Activated CD4-positive, alpha-beta T cell treated with anti-CD3 and anti-CD28 coated beads, Interleukin-2, amount 10 ng/mL, durations not matched to agents 7 days and 5 days (primary cell): ENCODE measurements around the gene PMF1. TPM values are rescaled to one million over a fixed set of nuclear protein-coding genes. Genes with fewer than 3 reads are reported as not detected.
"Not testable (repeated sequence)": the region's sequence is repeated elsewhere in the genome, so short reads cannot be mapped to it uniquely, and the experiment has no call there.

Source experiments
- CTCF ChIA-PET: fragments of 350-600 bp; sonication (Branson Sonifier 250); formaldehyde crosslinking; loops from one replicate; lab custom pipeline; 2021; ENCODE audit warnings: antibody characterized with exemption; lab: Charles Lee
- POLR2A ChIA-PET: fragments of 350-600 bp; sonication (Branson Sonifier 250); formaldehyde crosslinking; loops from one replicate; lab custom pipeline; 2021; ENCODE audit warnings: antibody characterized with exemption; lab: Charles Lee
- DNase-seq: peaks from one replicate; pipeline ENCODE4 v3.0.0-alpha.2; 2020
- H3K27ac Mint-ChIP-seq: one replicate; pipeline ENCODE4 v1.8.0; 2021; ENCODE audit warnings: mild to moderate bottlenecking, moderate library complexity, mixed read lengths
- H3K27me3 Mint-ChIP-seq: one replicate; pipeline ENCODE4 v1.8.0; 2021; ENCODE audit warnings: mixed read lengths
- H3K36me3 Mint-ChIP-seq: one replicate; pipeline ENCODE4 v1.8.0; 2021; ENCODE audit warnings: low read depth, mixed read lengths
- H3K4me1 Mint-ChIP-seq: one replicate; pipeline ENCODE4 v1.8.0; 2021; ENCODE audit warnings: mixed read lengths
- H3K4me3 Mint-ChIP-seq: one replicate; pipeline ENCODE4 v1.8.0; 2021; ENCODE audit warnings: mild to moderate bottlenecking, moderate library complexity, mixed read lengths
- H3K9me3 Mint-ChIP-seq: one replicate; pipeline ENCODE4 v1.8.0; 2021; ENCODE audit warnings: mixed read lengths
- total RNA-seq, 2 experiments: library from RNA; stranded (reverse); gene quantifications; one replicate each; pipeline ENCODE4 v1.2.3, GENCODE V29; 2021

The PMF1 gene
- total RNA-seq, 2 experiments from 2014 or later, result 72.8 to 73.4 TPM

GRCh38 chr1:156203331-156203730 is 9.5 kb upstream of the PMF1 start:
- peaks cover 31% of the 10 kb centered on the region for H3K4me1 Mint-ChIP-seq
- H3K27me3 Mint-ChIP-seq, result no peaks in the 10 kb centered on the region
- peaks cover 40% of the 10 kb centered on the region for H3K36me3 Mint-ChIP-seq
- H3K4me3 Mint-ChIP-seq, result no peak overlapping the region
- ChIA-PET POLR2A (interaction anchor here (0.6 kb wide), 1 partner anchor 39 kb away, joined by 3 read pairs; no protein-coding TSS in a partner anchor), CTCF (interaction anchor here (0.6 kb wide), 1 partner anchor 95 kb away, joined by 3 read pairs; no protein-coding TSS in a partner anchor)
- H3K9me3 Mint-ChIP-seq, result no peaks in the 10 kb centered on the region
- H3K27ac Mint-ChIP-seq, result no peak overlapping the region
- DNase-seq, result no peak

GRCh38 chr1:156204686-156205085 is 8.1 kb upstream of the PMF1 start:
- POLR2A ChIA-PET, result no interaction called here
- CTCF ChIA-PET, result interaction anchor here (0.6 kb wide), 1 partner anchor 39 kb away, joined by 4 read pairs; no protein-coding TSS in a partner anchor
- Mint-ChIP-seq H3K27ac (no peak overlapping the region), H3K36me3 (peaks cover 40% of the 10 kb centered on the region), H3K4me3 (no peak overlapping the region), H3K4me1 (peaks cover 23% of the 10 kb centered on the region), H3K9me3 (no peaks in the 10 kb centered on the region), H3K27me3 (no peaks in the 10 kb centered on the region)
- DNase-seq, result no peak

- peak overlapping the region; percentile 98 for H3K27ac Mint-ChIP-seq
- no peak for DNase-seq
- POLR2A ChIA-PET, result no interaction called here
- CTCF ChIA-PET, result interaction anchor here (0.9 to 6.9 kb wide), 4 partner anchors 14 to 18 kb away, joined by 3 to 30 read pairs (median 4); no protein-coding TSS in a partner anchor
- H3K4me3 Mint-ChIP-seq, result no peak overlapping the region
- H3K4me1 Mint-ChIP-seq, result peaks cover 38% of the 10 kb centered on the region
- no peaks in the 10 kb centered on the region for H3K9me3 Mint-ChIP-seq
- H3K36me3 Mint-ChIP-seq, result peaks cover 62% of the 10 kb centered on the region
- no peaks in the 10 kb centered on the region for H3K27me3 Mint-ChIP-seq
These were observed 1.6 kb upstream of the PMF1 start for GRCh38 chr1:156211243-156211642.

GRCh38 chr1:156212130-156212529 is 677 bp upstream of the PMF1 start:
- H3K4me1 Mint-ChIP-seq, result peaks cover 41% of the 10 kb centered on the region
- peaks cover 63% of the 10 kb centered on the region for H3K36me3 Mint-ChIP-seq
- ChIA-PET CTCF (interaction anchor here (1.3 to 6.9 kb wide), 6 partner anchors 9 to 67 kb away, joined by 5 to 30 read pairs (median 6); partner anchors contain the start of gene SLC25A44), POLR2A (interaction anchor here (0.6 to 1.4 kb wide), 4 partner anchors 10 to 15 kb away, joined by 3 to 8 read pairs (median 4); no protein-coding TSS in a partner anchor)
- H3K4me3 Mint-ChIP-seq, result peak overlapping the region; percentile 90
- no peak for DNase-seq
- H3K9me3 Mint-ChIP-seq, result no peaks in the 10 kb centered on the region
- H3K27ac Mint-ChIP-seq, result peak overlapping the region; percentile 98
- no peaks in the 10 kb centered on the region for H3K27me3 Mint-ChIP-seq

GRCh38 chr1:156213644-156213966 is 798 bp downstream of the PMF1 start:
- ChIA-PET POLR2A (interaction anchor here (1.0 to 1.4 kb wide), 4 partner anchors 8 to 59 kb away, joined by 3 to 8 read pairs (median 6); partner anchors contain the start of gene SLC25A44), CTCF (interaction anchor here (1.3 to 6.9 kb wide), 7 partner anchors 12 to 68 kb away, joined by 4 to 30 read pairs (median 6); partner anchors contain the start of gene SLC25A44)
- H3K4me3 Mint-ChIP-seq, result peak overlapping the region; percentile 90
- H3K9me3 Mint-ChIP-seq, result no peaks in the 10 kb centered on the region
- H3K4me1 Mint-ChIP-seq, result peaks cover 52% of the 10 kb centered on the region
- H3K27ac Mint-ChIP-seq, result peak overlapping the region; percentile 98
- H3K36me3 Mint-ChIP-seq, result peaks cover 61% of the 10 kb centered on the region
- DNase-seq, result no peak
- H3K27me3 Mint-ChIP-seq, result no peaks in the 10 kb centered on the region

GRCh38 chr1:156214024-156214748 is 1.4 kb downstream of the PMF1 start:
- DNase-seq, result no peak
- Mint-ChIP-seq H3K4me1 (peaks cover 51% of the 10 kb centered on the region), H3K4me3 (peak overlapping the region; percentile 90), H3K36me3 (peaks cover 57% of the 10 kb centered on the region), H3K27me3 (no peaks in the 10 kb centered on the region), H3K9me3 (no peaks in the 10 kb centered on the region), H3K27ac (peak overlapping the region; percentile 87)
- POLR2A ChIA-PET, result no interaction called here
- CTCF ChIA-PET, result interaction anchor here (0.6 to 6.9 kb wide), 6 partner anchors 12 to 69 kb away, joined by 4 to 30 read pairs (median 5); no protein-coding TSS in a partner anchor

- CTCF ChIA-PET, result interaction anchor here (0.7 kb wide), 1 partner anchor 9 kb away, joined by 4 read pairs; no protein-coding TSS in a partner anchor
- POLR2A ChIA-PET, H3K9me3 Mint-ChIP-seq, H3K27me3 Mint-ChIP-seq, DNase-seq, H3K4me3 Mint-ChIP-seq: not testable (repeated sequence)
- peak overlapping the region; percentile 9 for H3K27ac Mint-ChIP-seq
- H3K36me3 Mint-ChIP-seq, result peaks cover 50% of the 10 kb centered on the region
- peaks cover 65% of the 10 kb centered on the region for H3K4me1 Mint-ChIP-seq
These were observed 3.7 kb downstream of the PMF1 start for GRCh38 chr1:156216361-156217086.

GRCh38 chr1:156217871-156218270 is 5.1 kb downstream of the PMF1 start:
- Mint-ChIP-seq H3K36me3 (peaks cover 54% of the 10 kb centered on the region), H3K27ac (peak overlapping the region; percentile 92), H3K4me3 (peak overlapping the region; percentile 64), H3K4me1 (peaks cover 69% of the 10 kb centered on the region), H3K27me3 (no peaks in the 10 kb centered on the region), H3K9me3 (no peaks in the 10 kb centered on the region)
- ChIA-PET CTCF (interaction anchor here (0.6 to 2.7 kb wide), 8 partner anchors 21 to 121 kb away, joined by 3 to 8 read pairs (median 3); partner anchors contain the start of gene SLC25A44), POLR2A (interaction anchor here (0.9 to 1.2 kb wide), 2 partner anchors 21 to 24 kb away, joined by 3 to 4 read pairs; partner anchors contain the start of gene SLC25A44)
- DNase-seq, result peak; percentile 58

GRCh38 chr1:156220226-156220625 is 7.4 kb downstream of the PMF1 start:
- ChIA-PET CTCF (interaction anchor here (0.6 to 1.3 kb wide), 3 partner anchors 31 to 156 kb away, joined by 3 to 4 read pairs (median 3); no protein-coding TSS in a partner anchor), POLR2A (no interaction called here)
- no peak for DNase-seq
- no peak overlapping the region for H3K4me3 Mint-ChIP-seq
- peak overlapping the region; percentile 70 for H3K27ac Mint-ChIP-seq
- H3K9me3 Mint-ChIP-seq, result no peaks in the 10 kb centered on the region
- no peaks in the 10 kb centered on the region for H3K27me3 Mint-ChIP-seq
- H3K4me1 Mint-ChIP-seq, result peaks cover 64% of the 10 kb centered on the region
- peaks cover 48% of the 10 kb centered on the region for H3K36me3 Mint-ChIP-seq

GRCh38 chr1:156221986-156222692 is 9.3 kb downstream of the PMF1 start:
- H3K9me3 Mint-ChIP-seq, result no peaks in the 10 kb centered on the region

GRCh38 chr1:156225677-156226014 is 12.8 kb downstream of the PMF1 start:
- H3K9me3 Mint-ChIP-seq, result no peaks in the 10 kb centered on the region
- no peak for DNase-seq
- ChIA-PET POLR2A (no interaction called here), CTCF (interaction anchor here (0.6 to 4.4 kb wide), 43 partner anchors 8 to 220 kb away, joined by 3 to 42 read pairs (median 4); partner anchors contain the start of genes PAQR6, PMF1, SEMA4A and SLC25A44)
- H3K4me1 Mint-ChIP-seq, result peaks cover 51% of the 10 kb centered on the region
- H3K27ac Mint-ChIP-seq, result peak overlapping the region; percentile 65
- H3K27me3 Mint-ChIP-seq, result no peaks in the 10 kb centered on the region
- H3K36me3 Mint-ChIP-seq, result peaks cover 45% of the 10 kb centered on the region
- no peak overlapping the region for H3K4me3 Mint-ChIP-seq

More at GRCh38 chr1:156221986-156222692, 9.3 kb downstream of the PMF1 start:
- Mint-ChIP-seq H3K4me3 (no peak overlapping the region), H3K4me1 (peaks cover 69% of the 10 kb centered on the region), H3K27me3 (no peaks in the 10 kb centered on the region), H3K27ac (peak overlapping the region; percentile 85), H3K36me3 (peaks cover 48% of the 10 kb centered on the region)
- ChIA-PET POLR2A (interaction anchor here (0.7 kb wide), 1 partner anchor 9 kb away, joined by 6 read pairs; the partner anchor contains the start of gene PMF1), CTCF (interaction anchor here (1.0 to 1.6 kb wide), 3 partner anchors 10 to 102 kb away, joined by 3 to 5 read pairs (median 4); partner anchors contain the start of gene PMF1)
- no peak for DNase-seq
